GM12865 (cell line): ENCODE measurements around the gene MACROD1.

Experiments
- DNase-seq: peaks from one replicate; pipeline ENCODE4 v3.0.0; 2010; ENCODE audit warnings: low read depth
- H3K4me3 ChIP-seq: 2 replicates; pipeline ENCODE4 v1.5.1; 2011; ENCODE audit warnings: mild to moderate bottlenecking, low read depth, low read length, control low read depth
- TF ChIP-seq, protein P1 (sequence below): IDR thresholded peaks from 2 replicates; pipeline ENCODE4 v1.5.1; 2011; ENCODE audit warnings: low read length, control low read depth, low read depth, inconsistent platforms; ENCODE audit not compliant: insufficient read depth; ENCODE audit errors: missing control alignments

Gene MACROD1

GRCh38 chr11:64080390-64080789, 85.5 kb downstream of the MACROD1 start:
- no peak for DNase-seq
- TF ChIP-seq, protein P1, sequence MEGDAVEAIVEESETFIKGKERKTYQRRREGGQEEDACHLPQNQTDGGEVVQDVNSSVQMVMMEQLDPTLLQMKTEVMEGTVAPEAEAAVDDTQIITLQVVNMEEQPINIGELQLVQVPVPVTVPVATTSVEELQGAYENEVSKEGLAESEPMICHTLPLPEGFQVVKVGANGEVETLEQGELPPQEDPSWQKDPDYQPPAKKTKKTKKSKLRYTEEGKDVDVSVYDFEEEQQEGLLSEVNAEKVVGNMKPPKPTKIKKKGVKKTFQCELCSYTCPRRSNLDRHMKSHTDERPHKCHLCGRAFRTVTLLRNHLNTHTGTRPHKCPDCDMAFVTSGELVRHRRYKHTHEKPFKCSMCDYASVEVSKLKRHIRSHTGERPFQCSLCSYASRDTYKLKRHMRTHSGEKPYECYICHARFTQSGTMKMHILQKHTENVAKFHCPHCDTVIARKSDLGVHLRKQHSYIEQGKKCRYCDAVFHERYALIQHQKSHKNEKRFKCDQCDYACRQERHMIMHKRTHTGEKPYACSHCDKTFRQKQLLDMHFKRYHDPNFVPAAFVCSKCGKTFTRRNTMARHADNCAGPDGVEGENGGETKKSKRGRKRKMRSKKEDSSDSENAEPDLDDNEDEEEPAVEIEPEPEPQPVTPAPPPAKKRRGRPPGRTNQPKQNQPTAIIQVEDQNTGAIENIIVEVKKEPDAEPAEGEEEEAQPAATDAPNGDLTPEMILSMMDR: no peak
- H3K4me3 ChIP-seq: no peak overlapping the region

- H3K4me3 ChIP-seq: no peak overlapping the region
- DNase-seq: no peak
- TF ChIP-seq, protein P1: no peak
Measured at GRCh38 chr11:64078905-64079304, 87.0 kb downstream of the MACROD1 start.

DNA sequence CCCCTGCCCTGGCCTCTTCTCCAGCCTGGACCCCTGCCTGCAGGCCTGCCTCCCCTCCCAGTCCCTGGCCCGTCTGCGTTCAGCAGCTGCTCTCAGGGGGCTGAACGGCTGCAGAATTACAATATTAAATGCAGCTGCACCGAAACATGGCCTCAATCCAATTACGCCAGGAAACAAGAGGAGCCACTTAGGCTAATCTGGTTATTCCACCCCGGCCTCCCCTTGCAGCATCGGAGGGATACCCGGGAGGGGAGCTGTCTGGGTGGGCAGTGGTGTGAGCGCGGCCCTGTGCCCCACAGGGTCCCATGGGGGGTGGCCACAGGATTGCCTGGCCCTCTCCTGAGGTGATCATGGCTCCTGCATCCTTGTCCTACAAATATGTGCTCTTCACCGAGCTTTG, 87.6 kb downstream of the MACROD1 start:
- TF ChIP-seq, protein P1: no peak
- no peak for DNase-seq

DNA sequence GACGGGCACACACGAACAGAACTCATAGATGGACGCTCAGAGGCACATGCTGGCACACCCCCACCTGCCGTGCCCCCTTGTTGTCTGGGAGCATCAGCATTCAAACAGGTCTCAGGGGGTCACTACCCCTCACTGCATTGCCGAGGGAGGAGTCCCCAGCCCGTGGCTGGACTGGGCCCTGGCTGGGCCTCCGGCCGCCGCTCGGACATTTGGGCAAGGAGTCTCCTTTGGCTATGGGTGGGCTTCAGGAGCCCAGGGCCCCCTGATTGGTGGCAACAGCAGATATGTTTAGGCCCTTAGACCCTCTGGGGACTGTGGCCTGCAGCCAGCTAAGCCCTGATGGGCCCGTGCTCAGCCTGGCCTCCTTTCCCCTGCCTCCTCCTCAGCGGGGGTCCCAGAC, 88.3 kb downstream of the MACROD1 start:
- H3K4me3 ChIP-seq: no peak overlapping the region
- TF ChIP-seq, protein P1: no peak
- DNase-seq: no peak

More for the DNA sequence above, 87.6 kb downstream of the MACROD1 start:
- no peak overlapping the region for H3K4me3 ChIP-seq

DNA sequence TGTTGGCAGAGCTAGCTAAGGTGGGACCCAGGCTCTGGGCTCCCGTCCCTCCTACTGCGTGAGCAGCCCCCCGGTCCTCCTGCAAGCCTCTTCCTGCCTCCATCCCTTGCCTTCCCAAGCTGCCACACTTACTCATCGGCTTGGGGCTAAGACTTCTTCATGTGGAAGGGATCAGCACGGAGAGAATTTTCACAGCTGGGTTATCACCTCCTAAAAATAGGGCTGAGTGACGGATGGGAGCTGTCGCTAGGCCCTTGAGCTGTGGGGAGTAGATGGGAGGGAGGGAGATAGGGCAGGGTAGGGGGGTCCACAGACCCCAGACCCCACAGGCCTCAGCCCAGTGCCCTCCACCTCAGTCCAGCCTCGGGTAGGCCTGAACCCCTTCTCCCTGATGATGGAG, 89.2 kb downstream of the MACROD1 start:
- H3K4me3 ChIP-seq: no peak overlapping the region
- TF ChIP-seq, protein P1: no peak
- no peak for DNase-seq

DNA sequence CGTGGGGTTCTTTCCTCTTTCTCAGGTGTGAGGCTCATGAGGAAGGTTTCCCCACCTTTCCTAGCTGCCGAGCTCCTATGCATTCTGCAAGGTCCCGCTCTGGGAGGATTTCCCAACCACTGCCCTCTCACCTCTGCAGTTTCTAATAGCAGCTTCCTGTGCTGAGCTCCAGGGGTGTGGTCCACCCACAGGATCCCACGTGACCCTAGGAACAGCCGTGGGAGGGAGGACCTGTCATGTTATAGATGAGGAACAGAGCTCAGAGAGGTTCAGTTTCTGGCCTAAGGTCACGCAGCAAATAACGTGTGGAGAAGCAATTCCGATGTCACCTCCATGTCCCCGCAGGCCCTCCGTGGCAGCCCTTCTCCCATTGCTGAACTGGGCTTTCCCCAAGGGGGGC, 91.7 kb downstream of the MACROD1 start:
- DNase-seq: peak; percentile 11
- H3K4me3 ChIP-seq: no peak overlapping the region
- TF ChIP-seq, protein P1: no peak

GRCh38 chr11:64073542-64073941, 92.4 kb downstream of the MACROD1 start:
- H3K4me3 ChIP-seq: no peak overlapping the region
- no peak for DNase-seq
- TF ChIP-seq, protein P1: no peak
